Measurements from ENCODE around the gene TMEM131L. TPM values are rescaled to one million over a fixed set of nuclear protein-coding genes. Genes with fewer than 3 reads are reported as not detected.

TMEM131L gene
- total and polyA plus RNA-seq, 2 donors (not counting 3 experiments of a cell fraction or from before 2014, with no cell fraction given): 7.7 to 21.2 TPM

DNA sequence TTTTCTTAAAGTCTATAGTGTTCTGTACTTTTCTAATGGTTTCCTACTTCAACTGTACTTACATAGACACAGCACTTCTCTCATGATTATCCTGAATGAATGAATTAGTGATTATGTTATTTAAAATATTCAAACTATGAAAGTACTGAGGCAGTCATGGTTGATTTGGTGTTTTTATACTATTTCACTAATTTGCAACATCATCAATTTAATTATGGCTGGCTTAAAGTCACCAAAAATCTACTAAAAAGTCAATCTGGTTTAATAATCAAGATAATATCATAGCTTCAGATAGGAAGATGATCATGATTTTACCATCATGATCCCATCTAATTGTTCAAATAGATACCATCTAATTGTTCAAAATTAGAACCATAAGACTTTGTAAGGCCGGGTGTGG, 16.8 kb upstream of the TMEM131L start:
- Histone ChIP-seq H3K4me3 (replicated peaks in 1 of 3; ENCODE audit: insufficient read depth in 1 of 3, low read depth in 1 of 3, low read length in 3 of 3) (no peak overlapping the region), H3K4me1 (ENCODE audit: control insufficient read depth, extremely low read depth, insufficient read depth, low read length) (peaks cover 9% of the 10 kb centered on the region), H3K79me2 (ENCODE audit: control insufficient read depth, insufficient read depth, low read length) (no peaks in the 10 kb centered on the region), H3K4me2 (ENCODE audit: insufficient read depth, low read length) (no peak overlapping the region), H3K36me3 (ENCODE audit: control insufficient read depth in 2 of 2, extremely low read depth in 1 of 2, insufficient read depth in 2 of 2, low read length in 2 of 2) (no peaks in the 10 kb centered on the region), H3K27me3 (ENCODE audit: control insufficient read depth in 2 of 2, insufficient read depth in 2 of 2, low read length in 2 of 2) (no peaks in the 10 kb centered on the region), H3K9ac (replicated peaks; ENCODE audit: extremely low read depth, insufficient read depth, low read length) (no peak overlapping the region), H4K20me1 (replicated peaks; ENCODE audit: control insufficient read depth, extremely low read depth, insufficient read depth, low read length) (no peaks in the 10 kb centered on the region), H3K9me1 (replicated peaks; ENCODE audit: control insufficient read depth, extremely low read depth, insufficient read depth, low read length) (no peaks in the 10 kb centered on the region), H3K27ac (ENCODE audit: insufficient read depth, low read depth, low read length) (no peak overlapping the region), H2AFZ (ENCODE audit: low read depth, low read length) (no peak overlapping the region), H3K9me3 (replicated peaks; ENCODE audit: control insufficient read depth, insufficient read depth, low read length) (no peaks in the 10 kb centered on the region)
- CTCF ChIA-PET: interaction anchor here (1.0 to 1.6 kb wide), 2 partner anchors 125 to 322 kb away, joined by 3 to 7 read pairs; no protein-coding TSS in a partner anchor
- dilution Hi-C loops (cut with MboI; ENCODE audit: extremely low pct_ligation_motif_present, low sequenced_read_pairs): no loop called here
- BruUV-seq (replicated peaks): no TSS peak
- DNase-seq (ENCODE audit: low read depth, low spot score) (no peak), FAIRE-seq (no peak)
- POLR2A ChIA-PET: no interaction called here
- intact Hi-C loops (cut with micrococcal nuclease): no loop called here
- TF ChIP-seq, protein P1, sequence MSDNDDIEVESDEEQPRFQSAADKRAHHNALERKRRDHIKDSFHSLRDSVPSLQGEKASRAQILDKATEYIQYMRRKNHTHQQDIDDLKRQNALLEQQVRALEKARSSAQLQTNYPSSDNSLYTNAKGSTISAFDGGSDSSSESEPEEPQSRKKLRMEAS (IDR thresholded peaks at IDR 0.05; ENCODE audit: insufficient read depth, insufficient read length): no peak
- TF ChIP-seq, protein P2, sequence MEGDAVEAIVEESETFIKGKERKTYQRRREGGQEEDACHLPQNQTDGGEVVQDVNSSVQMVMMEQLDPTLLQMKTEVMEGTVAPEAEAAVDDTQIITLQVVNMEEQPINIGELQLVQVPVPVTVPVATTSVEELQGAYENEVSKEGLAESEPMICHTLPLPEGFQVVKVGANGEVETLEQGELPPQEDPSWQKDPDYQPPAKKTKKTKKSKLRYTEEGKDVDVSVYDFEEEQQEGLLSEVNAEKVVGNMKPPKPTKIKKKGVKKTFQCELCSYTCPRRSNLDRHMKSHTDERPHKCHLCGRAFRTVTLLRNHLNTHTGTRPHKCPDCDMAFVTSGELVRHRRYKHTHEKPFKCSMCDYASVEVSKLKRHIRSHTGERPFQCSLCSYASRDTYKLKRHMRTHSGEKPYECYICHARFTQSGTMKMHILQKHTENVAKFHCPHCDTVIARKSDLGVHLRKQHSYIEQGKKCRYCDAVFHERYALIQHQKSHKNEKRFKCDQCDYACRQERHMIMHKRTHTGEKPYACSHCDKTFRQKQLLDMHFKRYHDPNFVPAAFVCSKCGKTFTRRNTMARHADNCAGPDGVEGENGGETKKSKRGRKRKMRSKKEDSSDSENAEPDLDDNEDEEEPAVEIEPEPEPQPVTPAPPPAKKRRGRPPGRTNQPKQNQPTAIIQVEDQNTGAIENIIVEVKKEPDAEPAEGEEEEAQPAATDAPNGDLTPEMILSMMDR (IDR thresholded peaks at IDR 0.05; ENCODE audit: extremely low read depth in 1 of 2, insufficient read depth in 1 of 2, low read depth in 1 of 2, low read length in 2 of 2): no peak

DNA sequence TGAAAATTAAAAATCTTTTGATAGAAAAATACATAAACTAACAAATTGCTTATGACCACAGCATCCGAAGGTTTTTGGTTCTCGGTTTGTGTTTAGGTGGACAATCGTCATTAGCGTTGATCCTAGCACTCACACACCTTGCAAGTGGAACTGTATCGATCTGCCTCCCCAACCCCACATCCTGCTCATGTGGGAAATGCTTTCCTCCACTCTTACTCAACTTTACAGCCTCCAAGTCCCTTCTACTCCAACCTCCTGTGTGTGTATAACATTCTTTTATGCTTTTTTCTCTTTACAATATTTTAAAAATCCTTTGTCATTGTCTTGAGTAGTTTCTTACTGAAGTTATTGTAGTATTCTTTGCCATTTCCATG, 15.6 kb upstream of the TMEM131L start:
- Histone ChIP-seq H3K27me3 (ENCODE audit: control insufficient read depth in 2 of 2, insufficient read depth in 2 of 2, low read length in 2 of 2) (no peaks in the 10 kb centered on the region), H3K4me2 (ENCODE audit: insufficient read depth, low read length) (peak overlapping the region; percentile 37), H3K27ac (ENCODE audit: insufficient read depth, low read depth, low read length) (no peak overlapping the region), H3K79me2 (ENCODE audit: control insufficient read depth, insufficient read depth, low read length) (no peaks in the 10 kb centered on the region), H4K20me1 (replicated peaks; ENCODE audit: control insufficient read depth, extremely low read depth, insufficient read depth, low read length) (no peaks in the 10 kb centered on the region), H3K36me3 (ENCODE audit: control insufficient read depth in 2 of 2, extremely low read depth in 1 of 2, insufficient read depth in 2 of 2, low read length in 2 of 2) (no peaks in the 10 kb centered on the region), H3K9ac (replicated peaks; ENCODE audit: extremely low read depth, insufficient read depth, low read length) (no peak overlapping the region), H3K9me3 (replicated peaks; ENCODE audit: control insufficient read depth, insufficient read depth, low read length) (no peaks in the 10 kb centered on the region), H3K9me1 (replicated peaks; ENCODE audit: control insufficient read depth, extremely low read depth, insufficient read depth, low read length) (no peaks in the 10 kb centered on the region), H3K4me1 (ENCODE audit: control insufficient read depth, extremely low read depth, insufficient read depth, low read length) (peaks cover 9% of the 10 kb centered on the region), H3K4me3 (replicated peaks in 1 of 3; ENCODE audit: insufficient read depth in 1 of 3, low read depth in 1 of 3, low read length in 3 of 3) (no peak overlapping the region), H2AFZ (ENCODE audit: low read depth, low read length) (peak overlapping the region; percentile 31)
- TF ChIP-seq, protein P1 (IDR thresholded peaks at IDR 0.05; ENCODE audit: insufficient read depth, insufficient read length): no peak
- TF ChIP-seq FOS (IDR thresholded peaks at IDR 0.05; ENCODE audit: borderline replicate concordance, insufficient read depth, low read length): no peak
- TF ChIP-seq POLR2AphosphoS5 (IDR thresholded peaks at IDR 0.05; ENCODE audit: insufficient read depth, low read depth, low read length): no peak
- TF ChIP-seq EZH2 (IDR thresholded peaks at IDR 0.05; ENCODE audit: borderline replicate concordance, low read depth, low read length, severe bottlenecking): no peak
- TF ChIP-seq, protein P2 (IDR thresholded peaks at IDR 0.05; ENCODE audit: extremely low read depth in 1 of 2, insufficient read depth in 1 of 2, low read depth in 1 of 2, low read length in 2 of 2): no peak
- no peak for TF ChIP-seq MYC (IDR thresholded peaks at IDR 0.05; ENCODE audit: low read depth, low read length)
- CTCF ChIA-PET: interaction anchor here (1.6 kb wide), 1 partner anchor 124 kb away, joined by 7 read pairs; no protein-coding TSS in a partner anchor
- intact Hi-C loops (cut with micrococcal nuclease) (loop anchor here (5.0 kb wide), 1 partner anchor 48 kb away; no protein-coding TSS in a partner anchor), dilution Hi-C loops (cut with MboI; ENCODE audit: extremely low pct_ligation_motif_present, low sequenced_read_pairs) (no loop called here)
- BruUV-seq (replicated peaks): no TSS peak
- no peak for FAIRE-seq
- POLR2A ChIA-PET: no interaction called here
- DNase-seq (ENCODE audit: low read depth, low spot score): no peak

Measured in endothelial cell of umbilical vein (primary cell).